ENCODE results near the gene TRO.

DNA sequence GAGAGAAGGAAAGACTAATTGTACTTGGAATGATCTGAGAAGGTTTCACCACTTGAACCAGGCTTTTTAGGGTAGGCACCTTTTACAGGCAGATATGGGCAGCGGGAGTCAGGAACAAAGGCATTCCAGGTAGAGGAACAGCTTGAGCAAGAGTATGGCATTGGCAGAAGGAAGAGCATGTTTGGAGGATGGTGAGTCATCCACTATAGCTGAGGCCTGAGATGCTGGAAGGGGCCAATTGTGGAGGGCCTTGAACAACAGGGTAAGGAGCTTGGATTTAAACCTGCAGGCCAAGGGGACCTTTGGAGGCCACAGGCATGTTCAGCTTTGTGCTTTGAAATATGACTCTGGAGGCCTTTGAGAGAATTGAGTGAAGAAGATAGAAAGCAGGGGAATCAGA is 41.1 kb downstream of the TRO start:
- TF ChIP-seq, protein P1, sequence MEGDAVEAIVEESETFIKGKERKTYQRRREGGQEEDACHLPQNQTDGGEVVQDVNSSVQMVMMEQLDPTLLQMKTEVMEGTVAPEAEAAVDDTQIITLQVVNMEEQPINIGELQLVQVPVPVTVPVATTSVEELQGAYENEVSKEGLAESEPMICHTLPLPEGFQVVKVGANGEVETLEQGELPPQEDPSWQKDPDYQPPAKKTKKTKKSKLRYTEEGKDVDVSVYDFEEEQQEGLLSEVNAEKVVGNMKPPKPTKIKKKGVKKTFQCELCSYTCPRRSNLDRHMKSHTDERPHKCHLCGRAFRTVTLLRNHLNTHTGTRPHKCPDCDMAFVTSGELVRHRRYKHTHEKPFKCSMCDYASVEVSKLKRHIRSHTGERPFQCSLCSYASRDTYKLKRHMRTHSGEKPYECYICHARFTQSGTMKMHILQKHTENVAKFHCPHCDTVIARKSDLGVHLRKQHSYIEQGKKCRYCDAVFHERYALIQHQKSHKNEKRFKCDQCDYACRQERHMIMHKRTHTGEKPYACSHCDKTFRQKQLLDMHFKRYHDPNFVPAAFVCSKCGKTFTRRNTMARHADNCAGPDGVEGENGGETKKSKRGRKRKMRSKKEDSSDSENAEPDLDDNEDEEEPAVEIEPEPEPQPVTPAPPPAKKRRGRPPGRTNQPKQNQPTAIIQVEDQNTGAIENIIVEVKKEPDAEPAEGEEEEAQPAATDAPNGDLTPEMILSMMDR (IDR thresholded peaks at IDR 0.05): no peak
- no peak for TF ChIP-seq POLR2A (IDR thresholded peaks at IDR 0.05)
